Coronary artery (tissue), 2 donors: ENCODE data around the gene SCN5A.

Experiments used
- DNase-seq: peaks from one replicate; pipeline ENCODE4 v3.0.0-alpha.2; 2017; ENCODE audit warnings: low spot score
- H3K27ac ChIP-seq, 2 donors: fragments of 200-600 bp; sonication (generic); one replicate each; pipeline ENCODE4 v1.5.1; 2016 to 2019
- H3K4me3 ChIP-seq: fragments of 200-600 bp; sonication (generic); 2 replicates; pipeline ENCODE4 v1.5.1; 2016; ENCODE audit warnings: mild to moderate bottlenecking, moderate library complexity
- CTCF ChIP-seq: fragments of 200-600 bp; sonication (generic); IDR thresholded peaks from one replicate; pipeline ENCODE4 v1.5.1; 2019; ENCODE audit warnings: antibody characterized with exemption

The SCN5A gene

GRCh38 chr3:38687321-38687720, 37.8 kb upstream of the SCN5A start:
- Histone ChIP-seq H3K27ac (no peak overlapping the region), H3K4me3 (no peak overlapping the region)
- DNase-seq, result no peak
- TF ChIP-seq CTCF, result no peak

GRCh38 chr3:38684546-38684945, 35.1 kb upstream of the SCN5A start:
- Histone ChIP-seq H3K4me3 (no peak overlapping the region), H3K27ac (no peak overlapping the region)
- no peak for DNase-seq
- no peak for TF ChIP-seq CTCF

GRCh38 chr3:38669668-38670067, 20.2 kb upstream of the SCN5A start:
- H3K4me3 ChIP-seq, result no peak overlapping the region
- no peak for DNase-seq
- H3K27ac ChIP-seq, result no peak overlapping the region
- TF ChIP-seq CTCF, result no peak

GRCh38 chr3:38662544-38662943, 13.1 kb upstream of the SCN5A start:
- Histone ChIP-seq H3K27ac (no peak overlapping the region), H3K4me3 (no peak overlapping the region)
- TF ChIP-seq CTCF, result no peak
- no peak for DNase-seq

GRCh38 chr3:38658841-38659240, 9.4 kb upstream of the SCN5A start:
- TF ChIP-seq CTCF, result no peak
- no peak overlapping the region for H3K27ac ChIP-seq
- no peak for DNase-seq
- H3K4me3 ChIP-seq, result no peak overlapping the region

- TF ChIP-seq CTCF, result no peak
- no peak for DNase-seq
- no peak overlapping the region for H3K27ac ChIP-seq
- H3K4me3 ChIP-seq, result no peak overlapping the region
These were observed 7.9 kb upstream of the SCN5A start for GRCh38 chr3:38657369-38657768.

GRCh38 chr3:38655708-38656300, 6.3 kb upstream of the SCN5A start:
- TF ChIP-seq CTCF, result no peak
- Histone ChIP-seq H3K4me3 (no peak overlapping the region), H3K27ac (no peak overlapping the region)
- DNase-seq, result no peak
